ENCODE measurements around the gene LIN28B. TPM values are rescaled to one million over a fixed set of nuclear protein-coding genes. Genes with fewer than 3 reads are reported as not detected.
"Not testable (repeated sequence)": the region's sequence is repeated elsewhere in the genome, so short reads cannot be mapped to it uniquely, and the experiment has no call there.

LIN28B gene
- under 1 TPM in 10 of 12 donors, not detected in 2; 0.05 to 0.31 (median 0.11) TPM for polyA plus RNA-seq (ENCODE audit: insufficient read length in 12 of 12)
- long read RNA-seq, donor 1: 0 reads
- long read RNA-seq, donor 2: 0 reads
- long read RNA-seq, donor 3: 0 reads
- long read RNA-seq, donor 4: 0 reads
- long read RNA-seq, donor 5: 0 reads
- long read RNA-seq, donor 6, partial matches to known transcripts: 5 of 5 reads
- long read RNA-seq, donor 6, other reads (novel, unspliced or antisense): 0 of 5 reads
- long read RNA-seq, donor 7: 0 reads
- long read RNA-seq, donor 8, partial matches to known transcripts: 38 of 38 reads
- long read RNA-seq, donor 8, other reads (novel, unspliced or antisense): 0 of 38 reads
- long read RNA-seq, donor 9: 0 reads
- long read RNA-seq, donor 10: 0 reads
- long read RNA-seq, donor 11, partial matches to known transcripts: 5 of 12 reads
- long read RNA-seq, donor 11, other reads (novel, unspliced or antisense): 7 of 12 reads

GRCh38 chr6:104956731-104957294 lies at the start of gene LIN28B:
TSS of gene LIN28B (plus strand) at chr6:104957107. CDS start at chr6:104957251, 144 bp downstream.
- no peak for DNase-seq

GRCh38 chr6:104908031-104908887 lies 48.6 kb upstream of the LIN28B start:
- no peak for DNase-seq

GRCh38 chr6:104908888-104909525 lies 47.9 kb upstream of the LIN28B start:
- DNase-seq: no peak

DNA sequence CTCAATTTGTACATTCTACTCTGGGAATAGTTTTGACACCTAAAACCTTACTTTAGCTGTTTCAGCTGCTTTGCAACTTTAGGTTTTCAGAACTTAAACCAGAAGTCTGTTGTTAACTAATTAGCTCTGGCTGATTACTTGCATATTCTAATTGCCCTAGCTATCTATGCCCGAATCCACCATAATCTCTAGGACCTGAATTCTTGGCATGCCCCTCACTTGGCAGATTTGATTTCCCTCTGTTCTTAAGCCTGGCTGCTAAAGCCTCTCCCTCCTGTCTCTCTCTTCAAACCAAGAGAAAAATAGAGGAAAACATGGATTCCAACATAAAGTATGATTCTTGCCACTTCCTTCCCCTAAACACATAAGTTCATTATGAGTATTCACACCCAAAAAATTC lies 35.0 kb upstream of the LIN28B start:
- no peak for DNase-seq

- DNase-seq: no peak
Observed at GRCh38 chr6:104928141-104928540, 28.8 kb upstream of the LIN28B start.

DNA sequence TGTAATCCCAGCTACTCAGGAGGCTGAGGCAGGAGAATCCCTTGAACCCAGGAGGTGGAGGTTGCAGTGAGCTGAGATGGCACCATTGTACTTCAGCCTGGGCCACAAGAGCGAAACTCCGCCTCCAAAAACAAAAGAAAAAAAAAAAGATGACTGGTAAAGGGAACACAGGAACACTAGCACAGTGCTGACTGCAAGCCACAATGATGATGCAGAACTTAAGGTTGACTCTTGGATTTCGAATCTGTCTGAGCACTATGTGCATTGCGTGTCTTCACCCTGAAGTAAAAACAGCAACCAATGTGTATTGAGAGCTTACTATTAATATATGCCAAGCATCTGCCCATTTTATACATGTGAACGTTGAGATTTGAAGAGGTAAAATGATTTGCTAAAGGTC lies 27.6 kb upstream of the LIN28B start:
- no peak for DNase-seq

DNA sequence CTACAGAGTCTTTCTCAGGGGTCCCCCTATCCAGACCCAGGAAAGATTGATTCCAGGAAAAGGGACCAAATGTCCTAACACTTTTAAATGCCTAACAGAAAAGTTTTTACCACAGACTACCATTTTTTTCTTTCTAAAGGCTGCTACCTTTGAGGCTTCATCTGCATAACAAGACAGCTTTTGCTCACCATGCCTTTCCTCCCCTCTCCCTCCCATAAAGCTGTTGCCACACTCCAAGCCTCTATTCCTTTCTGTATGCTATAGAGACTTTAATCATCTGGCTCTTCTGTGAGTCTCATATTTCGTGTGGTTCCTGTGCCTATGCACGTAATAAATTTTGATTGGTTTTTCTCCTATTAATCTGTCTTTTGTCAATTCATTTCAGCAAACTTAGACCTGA lies 26.0 kb upstream of the LIN28B start:
- DNase-seq: no peak

GRCh38 chr6:104936766-104937535 lies 20.0 kb upstream of the LIN28B start:
- DNase-seq: no peak

GRCh38 chr6:104940238-104940892 lies 16.5 kb upstream of the LIN28B start:
- no peak for DNase-seq

GRCh38 chr6:104940893-104941728 lies 15.8 kb upstream of the LIN28B start:
- DNase-seq: no peak

DNA sequence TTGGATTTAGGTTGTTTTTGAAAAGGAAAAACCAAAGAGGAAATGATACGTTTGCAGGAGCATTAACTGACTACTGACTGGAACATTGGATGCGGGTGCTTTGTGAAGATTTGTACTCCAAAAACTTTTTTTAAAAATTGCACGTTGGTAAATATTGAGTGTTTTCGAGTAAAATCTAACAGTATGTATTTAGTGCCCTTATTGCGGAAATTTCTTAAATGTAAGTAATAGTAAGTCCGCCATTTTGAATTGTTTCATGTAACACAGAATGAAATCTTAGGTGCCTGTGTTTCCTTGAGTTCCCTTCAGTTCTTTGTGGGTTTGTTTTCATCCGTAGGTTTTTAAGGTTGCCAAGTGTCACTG lies 15.2 kb upstream of the LIN28B start:
- DNase-seq: no peak

- DNase-seq: no peak
Observed at GRCh38 chr6:104943781-104944180, 13.1 kb upstream of the LIN28B start.

GRCh38 chr6:104949206-104949605 lies 7.7 kb upstream of the LIN28B start:
- no peak for DNase-seq

GRCh38 chr6:104951677-104952076 lies 5.2 kb upstream of the LIN28B start:
- no peak for DNase-seq

- DNase-seq: no peak
Observed at GRCh38 chr6:104952911-104953399, 4.0 kb upstream of the LIN28B start.

- not testable (repeated sequence) for DNase-seq
Observed at GRCh38 chr6:104953400-104954189, 3.3 kb upstream of the LIN28B start.

DNA sequence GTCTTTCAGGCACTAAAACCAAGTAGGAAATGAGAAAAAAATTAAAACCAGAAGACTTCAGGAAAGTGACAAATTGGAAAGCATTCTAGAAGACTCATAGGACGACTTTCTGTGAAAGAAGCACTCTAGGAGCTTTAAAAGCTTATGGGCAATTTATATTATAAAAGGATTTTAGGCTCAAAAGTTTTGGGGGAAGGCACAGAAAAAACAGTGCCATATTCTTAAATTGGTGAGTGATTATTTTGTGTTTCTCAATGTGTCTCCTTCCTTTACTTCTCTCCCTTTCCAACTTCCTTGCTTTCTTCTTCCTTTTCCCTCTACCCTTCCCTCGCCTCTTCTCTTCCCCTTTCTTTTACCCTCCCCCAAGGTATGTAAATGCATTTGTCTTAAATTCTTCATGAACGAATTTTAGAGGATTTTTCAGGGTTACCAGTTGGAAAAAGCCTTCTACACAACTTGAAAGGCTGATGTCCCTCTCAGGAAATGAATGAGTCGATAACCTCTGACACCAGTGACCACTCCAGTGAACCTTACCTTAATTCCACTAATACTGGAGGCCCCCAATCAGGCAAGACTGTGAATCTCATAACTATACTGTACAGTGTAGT lies 2.6 kb upstream of the LIN28B start:
- no peak for DNase-seq

- no peak for DNase-seq
Observed at GRCh38 chr6:104955491-104955890, 1.4 kb upstream of the LIN28B start.

All from muscle of arm (tissue), 14 donors.